DMS153 (cell line): ENCODE measurements around the gene CYB5A.

Experiments
- DNase-seq: peaks from one replicate; lab custom pipeline; 2025; lab: John Stamatoyannopoulos, UW

The CYB5A gene

DNA sequence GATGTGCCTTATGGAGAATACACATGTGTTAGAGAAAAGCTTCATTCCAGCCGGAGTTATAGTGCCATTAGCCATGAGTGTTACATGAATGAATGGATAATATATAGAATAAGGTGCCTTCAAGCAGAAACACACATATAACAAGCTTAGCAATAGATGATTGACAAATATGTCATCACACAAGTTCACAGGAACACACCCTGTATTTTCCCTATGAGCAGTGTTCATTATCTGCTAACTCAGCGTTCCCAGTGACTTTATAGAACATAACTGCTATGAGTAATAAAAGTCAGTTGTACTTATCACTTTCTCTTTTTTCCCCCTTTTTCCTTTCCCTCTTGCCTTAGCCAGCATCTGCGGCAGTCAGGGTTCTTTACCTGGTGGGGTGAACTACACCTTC is 78.3 kb downstream of the CYB5A start:
- no peak for DNase-seq

DNA sequence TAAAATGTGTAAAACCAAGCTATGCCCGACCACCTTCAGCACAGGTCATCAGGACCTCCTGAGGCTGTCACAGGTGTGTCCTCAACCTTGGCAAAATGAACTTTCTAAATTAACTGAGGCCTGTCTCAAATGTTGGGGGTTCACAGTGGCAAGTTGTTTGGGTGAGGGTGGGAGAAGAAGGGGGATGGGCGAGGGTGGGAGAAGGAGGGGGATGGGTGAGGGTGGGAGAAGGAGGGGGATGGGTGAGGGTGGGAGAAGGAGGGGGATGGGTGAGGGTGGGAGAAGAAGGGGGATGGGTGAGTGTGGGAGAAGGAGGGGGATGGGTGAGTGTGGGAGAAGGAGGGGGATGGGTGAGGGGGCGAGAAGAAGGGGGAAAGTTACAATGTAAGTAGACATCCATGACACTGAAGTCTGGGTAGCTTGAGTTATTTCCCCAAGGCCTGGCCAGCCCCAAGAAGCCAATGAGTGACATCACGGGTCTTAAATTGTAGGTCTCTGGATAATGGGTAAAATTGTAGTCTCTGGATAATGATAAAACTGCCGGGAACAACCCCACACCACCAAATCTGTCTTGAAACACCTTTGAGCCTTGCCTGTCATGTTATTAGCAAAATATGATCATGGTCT is 87.1 kb downstream of the CYB5A start:
- DNase-seq, result no peak

DNA sequence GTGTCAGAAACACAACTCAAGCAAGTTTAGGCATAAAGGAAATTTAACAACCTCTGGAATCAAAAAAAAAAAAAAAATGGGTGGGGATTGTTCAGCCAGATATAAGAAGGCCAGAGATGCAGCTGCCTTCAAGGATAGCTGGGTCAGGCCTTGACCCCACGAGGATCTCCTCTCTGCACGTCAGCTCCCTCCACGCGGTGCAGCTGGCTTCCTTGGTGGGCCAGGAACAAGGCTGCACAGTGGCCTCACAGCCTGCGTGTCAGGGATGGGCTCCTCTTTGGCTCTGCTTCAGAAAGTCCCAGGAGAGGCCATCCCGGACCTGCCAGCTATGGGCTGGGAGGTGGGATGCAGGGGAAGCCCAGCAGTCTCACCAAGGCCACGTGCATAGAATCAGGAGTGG is 88.0 kb downstream of the CYB5A start:
- DNase-seq, result no peak
